Measurements from ENCODE around the gene TXNDC2. TPM values are rescaled to one million over a fixed set of nuclear protein-coding genes. Genes with fewer than 3 reads are reported as not detected.

TXNDC2 gene
- total RNA-seq, 1 donor from 2014 or later, result 0.07 TPM

GRCh38 chr18:9926223-9926894 is 40.6 kb downstream of the TXNDC2 start:
- Histone ChIP-seq H3K27me3 (ENCODE audit: insufficient read depth, low read length) (no peaks in the 10 kb centered on the region), H2AFZ (ENCODE audit: low read depth, low read length) (no peak overlapping the region), H3K4me2 (ENCODE audit: low read length) (no peak overlapping the region), H3K9me3 (ENCODE audit: insufficient read depth, low read depth, low read length) (no peaks in the 10 kb centered on the region), H3K4me3 (ENCODE audit: insufficient read depth, low read depth, low read length) (no peak overlapping the region), H3K79me2 (ENCODE audit: insufficient read depth, low read length) (peaks cover 100% of the 10 kb centered on the region), H3K9ac (ENCODE audit: low read length) (no peak overlapping the region), H4K20me1 (ENCODE audit: insufficient read depth, low read length) (peaks cover 90% of the 10 kb centered on the region), H3K27ac (ENCODE audit: low read depth, low read length) (no peak overlapping the region), H3K36me3 (ENCODE audit: insufficient read depth, low read length) (no peaks in the 10 kb centered on the region), H3K4me1 (ENCODE audit: insufficient read depth, low read length) (peaks cover 5% of the 10 kb centered on the region)
- Mint-ChIP-seq H3K27ac (ENCODE audit: unreplicated experiment) (no peak overlapping the region), H3K4me1 (ENCODE audit: low read depth, unreplicated experiment) (peaks cover 50% of the 10 kb centered on the region), H3K4me3 (ENCODE audit: unreplicated experiment) (peak overlapping the region; percentile 23), H3K9me3 (ENCODE audit: unreplicated experiment) (no peaks in the 10 kb centered on the region), H3K36me3 (ENCODE audit: low read depth, unreplicated experiment) (no peaks in the 10 kb centered on the region), H3K27me3 (ENCODE audit: low read depth, unreplicated experiment) (no peaks in the 10 kb centered on the region)
- TF ChIP-seq, protein P1, sequence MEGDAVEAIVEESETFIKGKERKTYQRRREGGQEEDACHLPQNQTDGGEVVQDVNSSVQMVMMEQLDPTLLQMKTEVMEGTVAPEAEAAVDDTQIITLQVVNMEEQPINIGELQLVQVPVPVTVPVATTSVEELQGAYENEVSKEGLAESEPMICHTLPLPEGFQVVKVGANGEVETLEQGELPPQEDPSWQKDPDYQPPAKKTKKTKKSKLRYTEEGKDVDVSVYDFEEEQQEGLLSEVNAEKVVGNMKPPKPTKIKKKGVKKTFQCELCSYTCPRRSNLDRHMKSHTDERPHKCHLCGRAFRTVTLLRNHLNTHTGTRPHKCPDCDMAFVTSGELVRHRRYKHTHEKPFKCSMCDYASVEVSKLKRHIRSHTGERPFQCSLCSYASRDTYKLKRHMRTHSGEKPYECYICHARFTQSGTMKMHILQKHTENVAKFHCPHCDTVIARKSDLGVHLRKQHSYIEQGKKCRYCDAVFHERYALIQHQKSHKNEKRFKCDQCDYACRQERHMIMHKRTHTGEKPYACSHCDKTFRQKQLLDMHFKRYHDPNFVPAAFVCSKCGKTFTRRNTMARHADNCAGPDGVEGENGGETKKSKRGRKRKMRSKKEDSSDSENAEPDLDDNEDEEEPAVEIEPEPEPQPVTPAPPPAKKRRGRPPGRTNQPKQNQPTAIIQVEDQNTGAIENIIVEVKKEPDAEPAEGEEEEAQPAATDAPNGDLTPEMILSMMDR (IDR thresholded peaks at IDR 0.05; ENCODE audit: insufficient read depth, low read depth, low read length), result no peak
- no peak for TF ChIP-seq EZH2 (IDR thresholded peaks at IDR 0.05; ENCODE audit: insufficient read depth, low read length)
- no peak for DNase-seq (ENCODE audit: low read depth)
- FAIRE-seq, result no peak

DNA sequence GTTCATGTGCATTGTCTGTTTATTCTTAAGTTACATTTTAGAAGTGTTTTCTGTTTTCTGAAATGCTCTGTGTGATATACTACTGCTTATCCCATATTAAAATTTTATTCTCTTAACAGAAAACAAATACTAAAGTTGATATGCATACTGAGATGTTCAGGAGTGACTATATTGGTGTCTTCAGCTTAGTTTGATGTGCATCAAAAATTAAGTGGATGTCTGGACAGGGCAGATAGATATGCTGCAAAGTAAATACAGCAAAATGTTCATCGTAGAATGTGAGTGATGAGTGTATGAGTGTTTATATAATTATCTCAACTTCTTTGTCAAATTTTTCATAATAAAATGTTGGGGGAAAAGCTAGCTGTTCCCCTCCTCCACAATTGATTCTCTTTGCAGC is 41.2 kb downstream of the TXNDC2 start:
- Histone ChIP-seq H3K4me2 (ENCODE audit: low read length) (no peak overlapping the region), H3K36me3 (ENCODE audit: insufficient read depth, low read length) (no peaks in the 10 kb centered on the region), H3K27me3 (ENCODE audit: insufficient read depth, low read length) (no peaks in the 10 kb centered on the region), H3K4me3 (ENCODE audit: insufficient read depth, low read depth, low read length) (no peak overlapping the region), H3K27ac (ENCODE audit: low read depth, low read length) (no peak overlapping the region), H3K4me1 (ENCODE audit: insufficient read depth, low read length) (peaks cover 5% of the 10 kb centered on the region), H4K20me1 (ENCODE audit: insufficient read depth, low read length) (peaks cover 90% of the 10 kb centered on the region), H3K9me3 (ENCODE audit: insufficient read depth, low read depth, low read length) (no peaks in the 10 kb centered on the region), H2AFZ (ENCODE audit: low read depth, low read length) (no peak overlapping the region), H3K9ac (ENCODE audit: low read length) (no peak overlapping the region), H3K79me2 (ENCODE audit: insufficient read depth, low read length) (peaks cover 100% of the 10 kb centered on the region)
- TF ChIP-seq EZH2 (IDR thresholded peaks at IDR 0.05; ENCODE audit: insufficient read depth, low read length), result no peak
- TF ChIP-seq, protein P1 (IDR thresholded peaks at IDR 0.05; ENCODE audit: insufficient read depth, low read depth, low read length), result no peak
- Mint-ChIP-seq H3K9me3 (ENCODE audit: unreplicated experiment) (no peaks in the 10 kb centered on the region), H3K4me1 (ENCODE audit: low read depth, unreplicated experiment) (peaks cover 50% of the 10 kb centered on the region), H3K4me3 (ENCODE audit: unreplicated experiment) (no peak overlapping the region), H3K36me3 (ENCODE audit: low read depth, unreplicated experiment) (no peaks in the 10 kb centered on the region), H3K27ac (ENCODE audit: unreplicated experiment) (peak overlapping the region; percentile 44), H3K27me3 (ENCODE audit: low read depth, unreplicated experiment) (no peaks in the 10 kb centered on the region)
- no peak for FAIRE-seq
- DNase-seq (ENCODE audit: low read depth), result no peak

DNA sequence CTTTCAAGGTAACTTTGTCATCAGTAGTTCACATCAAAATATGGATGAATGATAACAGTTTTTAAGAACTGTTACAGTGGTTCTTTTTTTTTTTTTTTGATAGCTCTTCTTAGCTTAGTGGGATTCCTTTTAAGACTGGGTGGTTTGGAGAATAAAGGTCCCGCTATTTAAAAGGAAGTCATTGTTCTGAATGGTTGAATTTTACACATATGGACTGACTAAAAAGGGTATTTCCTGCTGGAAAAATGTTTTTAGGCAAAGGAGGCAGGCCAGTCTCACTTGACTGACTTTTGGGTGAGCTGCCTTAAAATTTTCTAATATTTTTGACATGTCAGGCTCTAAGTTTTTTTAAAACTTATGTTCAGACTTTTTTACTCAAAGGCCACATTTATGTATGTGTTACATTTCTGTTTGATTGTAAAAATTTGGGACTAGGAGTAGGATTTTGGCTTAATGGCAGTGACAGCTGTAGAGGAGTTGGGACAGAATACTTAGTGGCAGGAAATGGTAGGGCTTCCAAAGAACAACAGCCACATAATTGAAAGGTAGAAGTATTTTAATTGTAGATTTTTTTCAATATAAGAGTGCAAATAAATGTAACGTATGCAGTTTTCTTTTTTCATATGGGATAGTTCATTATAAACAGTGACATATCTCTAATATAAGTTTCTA is 41.8 kb downstream of the TXNDC2 start:
- H3K79me2 ChIP-seq (ENCODE audit: insufficient read depth, low read length), result peaks cover 100% of the 10 kb centered on the region
- DNase-seq (ENCODE audit: low read depth), result no peak
- Mint-ChIP-seq H3K9me3 (ENCODE audit: unreplicated experiment) (no peaks in the 10 kb centered on the region), H3K27me3 (ENCODE audit: low read depth, unreplicated experiment) (no peaks in the 10 kb centered on the region), H3K36me3 (ENCODE audit: low read depth, unreplicated experiment) (peaks cover 3% of the 10 kb centered on the region), H3K4me3 (ENCODE audit: unreplicated experiment) (no peak overlapping the region), H3K4me1 (ENCODE audit: low read depth, unreplicated experiment) (peaks cover 52% of the 10 kb centered on the region), H3K27ac (ENCODE audit: unreplicated experiment) (peak overlapping the region; percentile 34)
- no peak overlapping the region for H3K27ac ChIP-seq (ENCODE audit: low read depth, low read length)
- no peaks in the 10 kb centered on the region for H3K36me3 ChIP-seq (ENCODE audit: insufficient read depth, low read length)
- peaks cover 5% of the 10 kb centered on the region for H3K4me1 ChIP-seq (ENCODE audit: insufficient read depth, low read length)
- no peaks in the 10 kb centered on the region for H3K27me3 ChIP-seq (ENCODE audit: insufficient read depth, low read length)
- FAIRE-seq, result no peak
- no peak overlapping the region for H3K9ac ChIP-seq (ENCODE audit: low read length)
- H4K20me1 ChIP-seq (ENCODE audit: insufficient read depth, low read length), result peaks cover 90% of the 10 kb centered on the region
- H3K9me3 ChIP-seq (ENCODE audit: insufficient read depth, low read depth, low read length), result no peaks in the 10 kb centered on the region
- no peak overlapping the region for H3K4me3 ChIP-seq (ENCODE audit: insufficient read depth, low read depth, low read length)
- no peak for TF ChIP-seq EZH2 (IDR thresholded peaks at IDR 0.05; ENCODE audit: insufficient read depth, low read length)
- TF ChIP-seq, protein P1 (IDR thresholded peaks at IDR 0.05; ENCODE audit: insufficient read depth, low read depth, low read length), result no peak
- no peak overlapping the region for H2AFZ ChIP-seq (ENCODE audit: low read depth, low read length)
- H3K4me2 ChIP-seq (ENCODE audit: low read length), result no peak overlapping the region

Measured in astrocyte (in vitro differentiated cells and primary cell).